GM23338 (cell line): Measurements from ENCODE around the gene DAB1.

Experiments
- CREB1 ChIP-seq: fragments of 250-450 bp; sonication (Bioruptor Pico); IDR thresholded peaks from 2 replicates; pipeline ENCODE4 v1.5.0; 2020; ENCODE audit warnings: low read depth, mild to moderate bottlenecking, moderate library complexity
- EZH2 ChIP-seq: fragments of 200-600 bp; sonication (generic); IDR thresholded peaks from one replicate; pipeline ENCODE4 v1.8.0; 2017; ENCODE audit warnings: antibody characterized with exemption, mild to moderate bottlenecking, low read depth; ENCODE audit not compliant: unreplicated experiment
- EZH2phosphoT487 ChIP-seq: fragments of 200-600 bp; sonication (generic); IDR thresholded peaks from one replicate; pipeline ENCODE4 v1.8.1; 2018; ENCODE audit warnings: antibody characterized with exemption; ENCODE audit not compliant: unreplicated experiment
- JUNB ChIP-seq: IDR thresholded peaks from one replicate; pipeline ENCODE4 v1.6.1; 2016; ENCODE audit warnings: antibody characterized with exemption; ENCODE audit not compliant: unreplicated experiment
- POLR2AphosphoS5 ChIP-seq: IDR thresholded peaks from 2 replicates; pipeline ENCODE4 v1.6.1; 2016; ENCODE audit warnings: antibody characterized with exemption, low read depth
- ZNF331 ChIP-seq: fragments of 250-450 bp; sonication (Bioruptor Pico); IDR thresholded peaks from 2 replicates; pipeline ENCODE4 v1.5.0; 2020; ENCODE audit warnings: low read depth, mild to moderate bottlenecking, moderate library complexity
- TF ChIP-seq, protein P1 (sequence below), 2 experiments: fragments of 200-600 bp in 1 of 2; sonication (generic) in 1 of 2; conservative IDR thresholded peaks; 2 replicates each; pipeline versions ENCODE4 v1.5.1 to v1.6.1; 2016 to 2017; ENCODE audit warnings: antibody characterized with exemption in 2 of 2, low read depth in 2 of 2, mild to moderate bottlenecking in 2 of 2, moderate library complexity in 1 of 2
- TF ChIP-seq, protein P2 (sequence below): IDR thresholded peaks from one replicate; pipeline ENCODE4 v1.6.1; 2018; ENCODE audit warnings: antibody characterized with exemption; ENCODE audit not compliant: unreplicated experiment

DNA sequence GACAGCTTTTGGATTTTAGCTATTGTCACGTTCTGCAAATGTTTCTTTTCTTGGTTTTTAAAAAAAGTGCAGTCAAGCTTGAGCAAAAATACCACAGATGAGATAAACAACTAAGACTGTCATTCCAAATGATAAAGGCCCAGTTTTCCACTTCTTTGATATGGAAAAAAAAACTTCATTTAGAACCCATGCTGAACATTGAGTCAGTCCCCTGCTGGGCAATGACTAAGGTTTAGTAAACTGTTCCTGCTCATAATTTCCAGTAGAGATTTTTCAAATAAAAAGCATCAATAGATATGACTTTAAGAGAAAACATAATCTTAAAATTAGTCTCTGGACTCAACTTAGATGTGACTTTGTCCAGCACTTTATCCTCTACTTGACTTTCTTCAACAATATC, 290.2 kb downstream of the DAB1 start:
- TF ChIP-seq EZH2 (no peak), JUNB (no peak), EZH2phosphoT487 (no peak), CREB1 (CRISPR knock-in tag) (no peak), ZNF331 (CRISPR knock-in tag) (no peak), POLR2AphosphoS5 (no peak)
- TF ChIP-seq, protein P1, sequence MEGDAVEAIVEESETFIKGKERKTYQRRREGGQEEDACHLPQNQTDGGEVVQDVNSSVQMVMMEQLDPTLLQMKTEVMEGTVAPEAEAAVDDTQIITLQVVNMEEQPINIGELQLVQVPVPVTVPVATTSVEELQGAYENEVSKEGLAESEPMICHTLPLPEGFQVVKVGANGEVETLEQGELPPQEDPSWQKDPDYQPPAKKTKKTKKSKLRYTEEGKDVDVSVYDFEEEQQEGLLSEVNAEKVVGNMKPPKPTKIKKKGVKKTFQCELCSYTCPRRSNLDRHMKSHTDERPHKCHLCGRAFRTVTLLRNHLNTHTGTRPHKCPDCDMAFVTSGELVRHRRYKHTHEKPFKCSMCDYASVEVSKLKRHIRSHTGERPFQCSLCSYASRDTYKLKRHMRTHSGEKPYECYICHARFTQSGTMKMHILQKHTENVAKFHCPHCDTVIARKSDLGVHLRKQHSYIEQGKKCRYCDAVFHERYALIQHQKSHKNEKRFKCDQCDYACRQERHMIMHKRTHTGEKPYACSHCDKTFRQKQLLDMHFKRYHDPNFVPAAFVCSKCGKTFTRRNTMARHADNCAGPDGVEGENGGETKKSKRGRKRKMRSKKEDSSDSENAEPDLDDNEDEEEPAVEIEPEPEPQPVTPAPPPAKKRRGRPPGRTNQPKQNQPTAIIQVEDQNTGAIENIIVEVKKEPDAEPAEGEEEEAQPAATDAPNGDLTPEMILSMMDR (conservative IDR thresholded peaks at IDR 0.05; ENCODE audit: low read depth in 2 of 2): no peak
- TF ChIP-seq, protein P2, sequence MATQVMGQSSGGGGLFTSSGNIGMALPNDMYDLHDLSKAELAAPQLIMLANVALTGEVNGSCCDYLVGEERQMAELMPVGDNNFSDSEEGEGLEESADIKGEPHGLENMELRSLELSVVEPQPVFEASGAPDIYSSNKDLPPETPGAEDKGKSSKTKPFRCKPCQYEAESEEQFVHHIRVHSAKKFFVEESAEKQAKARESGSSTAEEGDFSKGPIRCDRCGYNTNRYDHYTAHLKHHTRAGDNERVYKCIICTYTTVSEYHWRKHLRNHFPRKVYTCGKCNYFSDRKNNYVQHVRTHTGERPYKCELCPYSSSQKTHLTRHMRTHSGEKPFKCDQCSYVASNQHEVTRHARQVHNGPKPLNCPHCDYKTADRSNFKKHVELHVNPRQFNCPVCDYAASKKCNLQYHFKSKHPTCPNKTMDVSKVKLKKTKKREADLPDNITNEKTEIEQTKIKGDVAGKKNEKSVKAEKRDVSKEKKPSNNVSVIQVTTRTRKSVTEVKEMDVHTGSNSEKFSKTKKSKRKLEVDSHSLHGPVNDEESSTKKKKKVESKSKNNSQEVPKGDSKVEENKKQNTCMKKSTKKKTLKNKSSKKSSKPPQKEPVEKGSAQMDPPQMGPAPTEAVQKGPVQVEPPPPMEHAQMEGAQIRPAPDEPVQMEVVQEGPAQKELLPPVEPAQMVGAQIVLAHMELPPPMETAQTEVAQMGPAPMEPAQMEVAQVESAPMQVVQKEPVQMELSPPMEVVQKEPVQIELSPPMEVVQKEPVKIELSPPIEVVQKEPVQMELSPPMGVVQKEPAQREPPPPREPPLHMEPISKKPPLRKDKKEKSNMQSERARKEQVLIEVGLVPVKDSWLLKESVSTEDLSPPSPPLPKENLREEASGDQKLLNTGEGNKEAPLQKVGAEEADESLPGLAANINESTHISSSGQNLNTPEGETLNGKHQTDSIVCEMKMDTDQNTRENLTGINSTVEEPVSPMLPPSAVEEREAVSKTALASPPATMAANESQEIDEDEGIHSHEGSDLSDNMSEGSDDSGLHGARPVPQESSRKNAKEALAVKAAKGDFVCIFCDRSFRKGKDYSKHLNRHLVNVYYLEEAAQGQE: no peak
